ENCODE results near the gene SYK.
"Not testable (repeated sequence)": the region's sequence is repeated elsewhere in the genome, so short reads cannot be mapped to it uniquely, and the experiment has no call there.

Gene SYK

GRCh38 chr9:90801241-90801972 lies at the start of gene SYK:
Gene SYK (plus strand): TSS chr9:90801819. CDS start chr9:90843899, 42,080 bp downstream.
- peak; percentile 30 for DNase-seq
- ATAC-seq: peak; percentile 67

GRCh38 chr9:90755514-90756371 lies 45.9 kb upstream of the SYK start:
- not testable (repeated sequence) for ATAC-seq
- DNase-seq: peak; percentile 76

- DNase-seq, ATAC-seq: not testable (repeated sequence)
These were observed 41.0 kb upstream of the SYK start for GRCh38 chr9:90760577-90760976.

GRCh38 chr9:90766731-90767130 lies 34.9 kb upstream of the SYK start:
- DNase-seq (no peak), ATAC-seq (no peak)

GRCh38 chr9:90767523-90768100 lies 34.0 kb upstream of the SYK start:
- DNase-seq: no peak
- no peak for ATAC-seq

GRCh38 chr9:90770182-90770738 lies 31.4 kb upstream of the SYK start:
- DNase-seq (no peak), ATAC-seq (no peak)

- DNase-seq (no peak), ATAC-seq (no peak)
These were observed 30.7 kb upstream of the SYK start for GRCh38 chr9:90770927-90771326.

- DNase-seq (no peak), ATAC-seq (no peak)
These were observed 29.2 kb upstream of the SYK start for GRCh38 chr9:90772386-90772785.

- no peak for DNase-seq
- ATAC-seq: no peak
These were observed 28.0 kb upstream of the SYK start for GRCh38 chr9:90773617-90774016.

- no peak for ATAC-seq
- DNase-seq: no peak
These were observed 27.5 kb upstream of the SYK start for GRCh38 chr9:90774071-90774470.

- DNase-seq (no peak), ATAC-seq (peak; percentile 49)
These were observed 26.9 kb upstream of the SYK start for GRCh38 chr9:90774682-90775081.

- ATAC-seq: no peak
- DNase-seq: no peak
These were observed 26.0 kb upstream of the SYK start for GRCh38 chr9:90775657-90776056.

- DNase-seq (no peak), ATAC-seq (no peak)
These were observed 22.9 kb upstream of the SYK start for GRCh38 chr9:90778746-90779145.

- DNase-seq: no peak
- no peak for ATAC-seq
These were observed 18.1 kb upstream of the SYK start for GRCh38 chr9:90783552-90783951.

- ATAC-seq (no peak), DNase-seq (no peak)
These were observed 17.7 kb upstream of the SYK start for GRCh38 chr9:90783964-90784363.

- DNase-seq (no peak), ATAC-seq (no peak)
These were observed 13.7 kb upstream of the SYK start for GRCh38 chr9:90787771-90788460.

- ATAC-seq, DNase-seq: not testable (repeated sequence)
These were observed 13.1 kb upstream of the SYK start for GRCh38 chr9:90788527-90788926.

- ATAC-seq (no peak), DNase-seq (no peak)
These were observed 12.2 kb upstream of the SYK start for GRCh38 chr9:90789408-90789807.

GRCh38 chr9:90789862-90790261 lies 11.8 kb upstream of the SYK start:
- DNase-seq (no peak), ATAC-seq (no peak)

- not testable (repeated sequence) for DNase-seq
These were observed 8.6 kb upstream of the SYK start for GRCh38 chr9:90793024-90793423.

GRCh38 chr9:90793729-90794128 lies 7.9 kb upstream of the SYK start:
- DNase-seq: no peak
- no peak for ATAC-seq

More at GRCh38 chr9:90793024-90793423, 8.6 kb upstream of the SYK start:
- ATAC-seq: not testable (repeated sequence)

- DNase-seq: no peak
- no peak for ATAC-seq
These were observed 6.5 kb upstream of the SYK start for GRCh38 chr9:90795084-90795483.

Data from stimulated activated naive CD8-positive, alpha-beta T cell treated with anti-CD3 and anti-CD28 coated beads, Interleukin-15, Interleukin-2, amounts not matched to agents 100 U/mL and 50 U/mL, for 24 hours (primary cell).